NB4 (cell line): ENCODE measurements around the gene FER1L5.

Experiments used
- POLR2A ChIP-seq: IDR thresholded peaks from 2 replicates; pipeline ENCODE4 v1.6.1; 2011; ENCODE audit warnings: mild to moderate bottlenecking; ENCODE audit not compliant: insufficient read length; ENCODE audit errors: extremely low read depth
- TF ChIP-seq, protein P1 (sequence below): IDR thresholded peaks from one replicate; pipeline ENCODE4 v1.5.1; 2012; ENCODE audit warnings: low read depth, low read length

DNA sequence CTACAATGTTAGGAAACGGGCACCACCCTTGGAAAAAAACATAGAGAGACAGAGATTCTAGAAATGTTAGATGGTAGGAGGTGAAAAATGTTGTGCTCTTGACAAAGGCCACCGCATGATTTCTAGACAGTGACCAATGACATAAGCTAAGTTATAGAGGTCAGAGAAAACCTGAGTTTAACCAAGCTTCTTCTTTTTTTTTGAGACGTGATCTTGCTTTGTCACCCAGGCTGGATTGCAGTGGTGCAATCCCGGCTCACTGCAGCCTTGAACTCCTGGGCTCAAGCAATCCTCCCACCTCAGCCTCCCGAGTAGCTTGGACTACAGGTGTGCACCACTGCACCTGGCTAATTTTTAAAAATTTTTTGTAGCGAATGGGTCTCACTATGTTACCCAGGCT lies 13.0 kb downstream of the FER1L5 start:
- TF ChIP-seq, protein P1, sequence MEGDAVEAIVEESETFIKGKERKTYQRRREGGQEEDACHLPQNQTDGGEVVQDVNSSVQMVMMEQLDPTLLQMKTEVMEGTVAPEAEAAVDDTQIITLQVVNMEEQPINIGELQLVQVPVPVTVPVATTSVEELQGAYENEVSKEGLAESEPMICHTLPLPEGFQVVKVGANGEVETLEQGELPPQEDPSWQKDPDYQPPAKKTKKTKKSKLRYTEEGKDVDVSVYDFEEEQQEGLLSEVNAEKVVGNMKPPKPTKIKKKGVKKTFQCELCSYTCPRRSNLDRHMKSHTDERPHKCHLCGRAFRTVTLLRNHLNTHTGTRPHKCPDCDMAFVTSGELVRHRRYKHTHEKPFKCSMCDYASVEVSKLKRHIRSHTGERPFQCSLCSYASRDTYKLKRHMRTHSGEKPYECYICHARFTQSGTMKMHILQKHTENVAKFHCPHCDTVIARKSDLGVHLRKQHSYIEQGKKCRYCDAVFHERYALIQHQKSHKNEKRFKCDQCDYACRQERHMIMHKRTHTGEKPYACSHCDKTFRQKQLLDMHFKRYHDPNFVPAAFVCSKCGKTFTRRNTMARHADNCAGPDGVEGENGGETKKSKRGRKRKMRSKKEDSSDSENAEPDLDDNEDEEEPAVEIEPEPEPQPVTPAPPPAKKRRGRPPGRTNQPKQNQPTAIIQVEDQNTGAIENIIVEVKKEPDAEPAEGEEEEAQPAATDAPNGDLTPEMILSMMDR: no peak
- no peak for TF ChIP-seq POLR2A
